OCI-LY3 (cell line): Measurements from ENCODE around the gene RHD.
"Not testable (repeated sequence)": the region's sequence is repeated elsewhere in the genome, so short reads cannot be mapped to it uniquely, and the experiment has no call there.

Experiments
- H2AFZ ChIP-seq: fragments of 200-600, 300-600 bp; shearing (Covaris generic); 2 replicates; pipeline ENCODE4 v1.6.0; 2014; ENCODE audit warnings: antibody characterized with exemption, low read depth, low read length
- H3K27ac ChIP-seq: fragments of 200-600, 300-600 bp; sonication (generic); 2 replicates; pipeline ENCODE4 v1.5.1; 2014; ENCODE audit warnings: mild to moderate bottlenecking, low read length, moderate library complexity, mixed read lengths
- H3K27me3 ChIP-seq: fragments of 200-600, 300-600 bp; sonication (generic); 2 replicates; pipeline ENCODE4 v1.6.1; 2014; ENCODE audit warnings: low read depth, low read length, mixed read lengths
- H3K36me3 ChIP-seq: fragments of 200-600, 300-600 bp; sonication (generic); replicated peaks from 2 replicates; pipeline ENCODE3; 2014; ENCODE audit warnings: low read depth, low read length, mixed read lengths
- H3K4me1 ChIP-seq: fragments of 300-600, 200-600 bp; sonication (generic); 2 replicates; pipeline ENCODE4 v1.6.1; 2014; ENCODE audit warnings: low read length, mixed read lengths
- H3K4me2 ChIP-seq: fragments of 200-600, 300-600 bp; sonication (generic); 2 replicates; pipeline ENCODE4 v1.6.1; 2014; ENCODE audit warnings: low read length, mixed read lengths
- H3K4me3 ChIP-seq: fragments of 300-600, 200-600 bp; sonication (generic); 2 replicates; pipeline ENCODE4 v1.5.1; 2014; ENCODE audit warnings: antibody characterized with exemption, mild to moderate bottlenecking, low read length, moderate library complexity
- H3K79me2 ChIP-seq: fragments of 300-600, 200-600 bp; shearing (Covaris generic); 2 replicates; pipeline ENCODE4 v1.6.1; 2014; ENCODE audit warnings: mild to moderate bottlenecking, low read length, mixed read lengths
- H3K9ac ChIP-seq: fragments of 300-600, 200-600 bp; shearing (Covaris generic); 2 replicates; pipeline ENCODE4 v1.6.0; 2014; ENCODE audit warnings: mild to moderate bottlenecking, low read length, moderate library complexity
- H3K9me3 ChIP-seq: fragments of 200-600, 300-600 bp; shearing (Covaris generic); 2 replicates; pipeline ENCODE4 v1.6.1; 2014; ENCODE audit warnings: low read length, mixed read lengths; ENCODE audit not compliant: insufficient read depth
- H4K20me1 ChIP-seq: fragments of 200-600, 300-600 bp; sonication (generic); 2 replicates; pipeline ENCODE4 v1.6.1; 2016; ENCODE audit warnings: low read length, mixed read lengths; ENCODE audit not compliant: insufficient read depth

Gene RHD

DNA sequence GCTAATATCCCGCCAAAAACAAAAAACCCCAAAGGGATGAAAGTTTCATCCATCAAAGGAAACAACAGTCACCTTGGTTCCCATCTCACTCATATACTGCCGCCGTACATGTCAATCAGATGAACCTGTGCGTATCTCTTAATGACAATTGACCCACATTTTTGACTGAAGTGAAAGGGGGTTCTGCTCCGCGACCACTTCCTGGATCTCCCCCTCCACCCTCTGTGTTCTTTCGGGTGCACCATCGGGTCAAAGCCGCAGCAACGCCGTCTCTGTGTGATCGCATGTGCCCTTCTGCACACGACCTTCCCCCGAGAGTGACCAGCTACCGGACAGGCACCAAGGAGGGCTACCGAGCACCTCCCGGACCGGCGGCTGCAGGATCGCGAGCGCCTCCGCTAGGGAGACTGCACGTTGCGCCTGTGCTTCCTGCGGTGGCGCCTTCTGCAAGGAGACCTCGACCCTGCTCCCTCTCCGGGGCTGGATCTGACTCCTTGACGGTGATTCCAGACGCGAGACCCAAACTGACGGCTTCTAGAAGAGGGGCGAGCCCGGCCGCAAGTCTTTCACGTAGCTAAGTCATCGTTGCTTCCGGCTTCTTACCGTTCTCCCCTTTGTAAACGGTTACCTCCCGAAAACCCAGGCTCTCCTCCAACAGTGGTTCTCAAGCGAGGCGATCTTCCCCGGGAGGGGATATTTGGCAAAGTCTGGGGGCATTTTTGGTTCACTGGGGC, 5.6 kb upstream of the RHD start:
- H3K36me3 ChIP-seq, H3K79me2 ChIP-seq, H3K4me1 ChIP-seq, H3K9me3 ChIP-seq, H3K4me3 ChIP-seq, H3K27me3 ChIP-seq, H3K4me2 ChIP-seq, H4K20me1 ChIP-seq, H3K9ac ChIP-seq, H3K27ac ChIP-seq, H2AFZ ChIP-seq: not testable (repeated sequence)

DNA sequence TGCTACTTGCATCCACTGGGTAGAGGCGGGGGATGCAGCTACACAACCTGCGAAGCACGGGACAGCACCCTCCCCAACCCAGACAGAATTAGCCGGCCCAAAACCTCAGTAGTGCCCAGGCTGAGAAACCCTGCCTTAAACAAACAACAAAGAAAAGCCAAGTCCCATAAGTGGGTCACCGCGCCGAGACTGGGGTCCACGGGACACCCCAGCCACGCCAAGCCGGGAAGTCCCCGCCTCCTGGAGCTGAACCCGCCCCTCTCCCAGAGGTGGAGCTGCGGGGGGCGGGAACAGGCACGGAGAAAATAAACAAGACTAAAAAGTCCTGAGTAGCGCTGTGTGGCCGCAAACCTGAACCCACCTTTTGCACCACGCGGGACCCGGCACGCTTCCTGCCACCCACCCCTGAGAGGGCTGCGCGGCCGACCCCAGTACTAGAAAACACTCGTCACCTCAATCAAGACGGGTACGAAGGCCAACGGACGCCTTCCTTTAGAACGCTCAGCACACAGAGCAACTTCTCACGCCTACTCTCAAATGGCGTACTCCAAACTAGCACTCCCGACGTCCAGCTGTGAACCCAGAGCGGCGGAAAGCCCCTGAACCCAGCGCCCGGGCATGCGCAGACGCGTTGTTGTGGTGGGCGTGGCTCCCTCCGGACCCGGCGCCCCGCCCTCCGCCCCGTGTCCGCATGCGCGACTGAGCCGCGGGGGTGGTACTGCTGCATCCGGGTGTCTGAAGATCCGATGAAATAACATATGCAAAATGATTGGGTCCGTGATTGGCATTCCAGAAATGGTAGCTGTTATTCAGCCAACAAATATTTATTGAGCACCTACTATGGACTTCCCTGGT, 4.8 kb upstream of the RHD start:
- H3K79me2 ChIP-seq, H3K27me3 ChIP-seq, H3K4me2 ChIP-seq, H3K9ac ChIP-seq, H3K9me3 ChIP-seq, H3K27ac ChIP-seq, H3K36me3 ChIP-seq, H3K4me1 ChIP-seq, H4K20me1 ChIP-seq, H3K4me3 ChIP-seq, H2AFZ ChIP-seq: not testable (repeated sequence)

DNA sequence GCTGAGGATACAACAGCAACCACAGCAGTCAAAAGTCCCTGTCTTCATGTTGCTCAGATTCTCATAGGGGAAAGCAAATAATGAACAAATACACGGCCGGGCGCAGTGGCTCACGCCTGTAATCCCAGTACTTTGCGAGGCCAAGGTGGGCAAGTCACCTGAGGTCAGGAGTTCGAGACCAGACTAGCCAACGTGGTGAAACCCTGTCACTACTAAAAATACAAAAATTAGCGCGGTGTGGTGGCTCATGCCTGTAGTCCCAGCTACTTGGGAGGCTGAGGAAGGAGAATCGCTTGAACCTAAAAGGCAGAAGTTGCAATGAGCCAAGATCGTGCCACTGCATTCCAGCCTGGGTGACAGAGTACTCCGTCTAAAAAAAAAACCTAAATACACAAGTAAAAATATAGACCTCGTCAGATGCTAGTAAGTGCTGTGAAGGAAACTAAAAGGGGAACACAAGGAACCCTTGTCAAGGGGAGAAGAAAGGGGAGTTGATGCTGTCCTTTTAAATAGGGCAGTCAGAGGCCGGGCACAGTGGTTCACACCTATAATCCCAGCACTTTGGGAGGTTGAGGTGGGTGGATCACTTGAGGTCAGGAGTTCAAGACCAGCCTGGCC, 4.1 kb upstream of the RHD start:
- not testable (repeated sequence) for H2AFZ ChIP-seq, H3K9me3 ChIP-seq, H3K4me2 ChIP-seq, H3K79me2 ChIP-seq, H3K4me3 ChIP-seq, H3K36me3 ChIP-seq, H3K4me1 ChIP-seq, H4K20me1 ChIP-seq, H3K27ac ChIP-seq, H3K27me3 ChIP-seq, H3K9ac ChIP-seq

DNA sequence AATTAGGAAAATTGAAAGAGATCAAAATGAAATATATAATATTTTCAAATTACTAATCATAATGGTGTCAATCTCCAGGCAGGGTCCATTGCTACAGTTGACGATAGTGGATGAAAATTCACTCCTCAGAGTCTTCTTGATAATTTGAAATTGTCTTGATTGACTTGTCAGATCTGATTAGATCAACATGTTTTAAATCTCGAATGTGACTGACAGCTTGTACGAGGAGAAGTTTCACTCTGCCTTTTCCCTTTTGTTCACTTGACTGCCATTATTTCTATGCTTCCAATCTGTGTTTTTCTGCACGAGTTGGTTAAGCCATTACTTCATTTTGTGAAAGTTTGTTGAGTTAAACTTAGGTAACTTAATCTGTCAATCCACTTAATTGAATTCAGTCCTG, 3.3 kb downstream of the RHD start:
- H3K27ac ChIP-seq, H3K9ac ChIP-seq, H3K4me2 ChIP-seq, H3K4me3 ChIP-seq, H3K4me1 ChIP-seq, H3K79me2 ChIP-seq, H3K9me3 ChIP-seq, H4K20me1 ChIP-seq, H3K36me3 ChIP-seq, H3K27me3 ChIP-seq, H2AFZ ChIP-seq: not testable (repeated sequence)

DNA sequence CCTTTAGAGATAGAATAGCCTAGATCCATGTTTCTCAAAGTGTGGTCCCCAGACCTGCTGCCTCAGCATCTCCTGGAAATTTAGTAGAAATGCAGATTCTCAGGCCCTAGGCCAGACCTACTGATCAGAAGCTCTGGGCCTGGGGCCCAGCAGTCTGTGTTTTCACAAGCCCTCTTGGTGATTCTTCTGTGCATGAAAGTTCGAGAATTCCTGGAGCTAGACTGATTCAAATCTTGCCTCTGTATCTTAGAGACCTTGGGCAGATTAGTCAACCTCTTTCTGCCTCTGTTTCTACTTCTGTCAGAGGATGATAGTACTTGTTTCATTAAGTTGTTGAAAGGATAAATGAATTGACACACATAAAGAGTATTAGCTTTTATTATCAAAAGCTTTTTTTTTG, 5.0 kb downstream of the RHD start:
- not testable (repeated sequence) for H3K4me2 ChIP-seq, H3K27ac ChIP-seq, H3K27me3 ChIP-seq, H3K36me3 ChIP-seq, H3K4me1 ChIP-seq, H4K20me1 ChIP-seq, H3K9ac ChIP-seq, H2AFZ ChIP-seq, H3K4me3 ChIP-seq, H3K79me2 ChIP-seq, H3K9me3 ChIP-seq

DNA sequence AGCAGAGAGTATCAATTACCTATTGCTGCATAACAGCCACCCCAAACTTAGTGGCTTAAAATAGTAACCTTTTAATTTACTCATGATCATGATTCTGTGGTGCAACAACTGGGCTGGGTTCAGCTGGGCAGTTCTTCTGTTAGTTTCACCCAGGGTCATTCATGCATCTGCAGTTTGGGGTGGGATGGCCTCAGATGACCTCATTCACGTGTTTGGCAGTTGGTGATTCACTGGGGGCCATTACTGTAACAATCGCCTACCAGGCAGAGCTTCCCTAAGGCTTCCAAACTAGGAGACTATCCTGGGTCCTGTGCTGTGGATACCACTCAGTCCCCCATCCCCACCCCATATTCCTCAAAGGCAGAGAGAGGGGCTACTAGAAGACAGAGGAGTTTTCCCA, 6.0 kb downstream of the RHD start:
- not testable (repeated sequence) for H3K9me3 ChIP-seq, H3K4me2 ChIP-seq

DNA sequence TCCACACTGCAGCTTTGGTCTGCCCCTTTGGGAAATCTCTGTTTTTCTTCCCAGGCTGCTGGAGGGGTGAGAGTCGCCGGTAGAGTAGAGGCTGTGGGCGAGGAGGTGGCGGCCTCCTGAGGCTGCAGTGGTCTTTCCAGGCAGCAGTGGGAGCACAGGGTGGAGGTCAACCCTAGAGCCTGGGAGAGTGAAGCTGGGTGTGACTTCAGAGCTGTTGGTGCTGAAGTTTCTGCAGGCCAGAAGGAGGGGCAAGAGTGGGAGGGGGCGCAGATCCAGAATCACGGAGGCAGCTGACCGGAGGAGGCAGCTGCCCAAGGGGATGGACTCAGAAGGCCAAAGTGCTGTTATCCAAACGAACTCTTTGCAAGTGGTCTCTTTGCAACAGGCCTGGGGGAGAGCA, 6.5 kb downstream of the RHD start:
- H3K27me3 ChIP-seq, H3K4me2 ChIP-seq, H3K27ac ChIP-seq, H3K79me2 ChIP-seq, H4K20me1 ChIP-seq, H3K36me3 ChIP-seq, H3K4me3 ChIP-seq, H3K9ac ChIP-seq, H2AFZ ChIP-seq, H3K4me1 ChIP-seq, H3K9me3 ChIP-seq: not testable (repeated sequence)

More for the DNA sequence above, 6.0 kb downstream of the RHD start:
- not testable (repeated sequence) for H3K79me2 ChIP-seq, H3K27ac ChIP-seq, H3K9ac ChIP-seq, H3K36me3 ChIP-seq, H2AFZ ChIP-seq, H3K27me3 ChIP-seq, H3K4me1 ChIP-seq, H4K20me1 ChIP-seq, H3K4me3 ChIP-seq

DNA sequence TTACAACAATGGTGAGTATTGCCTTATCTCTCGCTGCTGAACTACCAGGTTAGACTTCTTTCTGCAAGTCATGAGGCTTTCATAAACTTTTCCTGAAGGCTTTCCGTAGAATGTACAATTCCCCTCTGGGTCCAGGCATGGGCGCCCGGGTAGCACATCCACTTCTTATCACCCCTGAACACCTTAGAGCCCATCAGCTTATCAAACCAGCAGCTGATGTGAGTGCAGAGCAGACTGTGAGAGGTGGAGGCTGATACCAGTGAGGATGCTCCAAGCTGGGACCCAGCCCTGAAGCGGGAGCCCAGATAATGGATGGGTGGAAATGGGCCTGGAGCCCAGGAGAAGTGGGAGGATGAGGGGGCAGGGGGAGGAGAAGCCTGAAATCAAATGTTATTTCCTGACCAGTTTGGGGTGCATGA, 7.4 kb downstream of the RHD start:
- H3K4me3 ChIP-seq, H3K4me2 ChIP-seq, H4K20me1 ChIP-seq, H2AFZ ChIP-seq, H3K4me1 ChIP-seq, H3K9me3 ChIP-seq, H3K79me2 ChIP-seq, H3K36me3 ChIP-seq, H3K27me3 ChIP-seq, H3K9ac ChIP-seq, H3K27ac ChIP-seq: not testable (repeated sequence)

DNA sequence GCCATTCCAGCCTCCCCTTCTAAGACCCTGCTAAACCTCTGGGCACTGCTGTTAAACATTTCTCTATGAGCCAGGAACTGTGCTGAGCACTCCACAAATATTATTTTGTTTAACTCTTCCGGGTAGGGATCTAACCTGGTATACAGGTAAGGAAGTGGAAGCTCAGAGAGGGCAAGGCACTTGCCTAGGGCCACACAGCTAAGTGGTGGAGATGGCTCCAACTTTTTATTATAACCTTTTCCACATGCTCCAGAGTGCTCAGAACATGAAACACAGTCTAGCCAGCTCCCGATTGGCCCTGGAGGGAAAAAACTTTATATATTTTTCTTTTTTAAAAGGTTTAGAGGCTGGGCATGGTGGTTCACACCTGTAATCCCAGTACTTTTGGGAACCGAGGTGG, 13.6 kb downstream of the RHD start:
- not testable (repeated sequence) for H3K4me2 ChIP-seq, H3K27ac ChIP-seq, H3K79me2 ChIP-seq, H3K4me3 ChIP-seq, H3K27me3 ChIP-seq, H3K9ac ChIP-seq, H2AFZ ChIP-seq, H3K4me1 ChIP-seq, H4K20me1 ChIP-seq, H3K36me3 ChIP-seq, H3K9me3 ChIP-seq
